ENCODE results near the gene TLL2.
A peak's percentile ranks its signal among the peaks of the same experiment; 100 is the strongest.

TLL2 gene

GRCh38 chr10:96418582-96418981 is 95.1 kb downstream of the TLL2 start:
- DNase-seq = no peak

- DNase-seq = no peak
Observed at GRCh38 chr10:96417441-96417840, 96.3 kb downstream of the TLL2 start.

DNA sequence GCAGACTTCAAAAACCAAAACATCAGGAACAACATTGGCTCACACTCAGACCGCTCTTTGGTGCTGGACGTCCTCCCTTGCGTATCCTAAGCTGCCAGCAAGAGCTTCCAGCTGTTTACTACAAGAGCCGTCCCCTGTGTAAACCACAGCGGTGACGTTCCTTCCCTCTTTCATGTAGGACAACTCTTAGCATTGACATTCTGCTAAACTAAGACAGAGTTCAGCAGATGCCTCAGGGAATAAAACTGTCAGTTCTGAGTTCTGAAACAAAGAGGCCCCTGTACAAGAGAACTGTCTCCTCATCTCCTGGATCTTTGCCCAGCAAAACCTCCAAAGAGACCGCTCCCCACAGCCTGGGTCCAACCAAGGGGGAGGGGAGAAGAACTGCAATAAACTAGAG is 97.1 kb downstream of the TLL2 start:
- no peak for DNase-seq

DNA sequence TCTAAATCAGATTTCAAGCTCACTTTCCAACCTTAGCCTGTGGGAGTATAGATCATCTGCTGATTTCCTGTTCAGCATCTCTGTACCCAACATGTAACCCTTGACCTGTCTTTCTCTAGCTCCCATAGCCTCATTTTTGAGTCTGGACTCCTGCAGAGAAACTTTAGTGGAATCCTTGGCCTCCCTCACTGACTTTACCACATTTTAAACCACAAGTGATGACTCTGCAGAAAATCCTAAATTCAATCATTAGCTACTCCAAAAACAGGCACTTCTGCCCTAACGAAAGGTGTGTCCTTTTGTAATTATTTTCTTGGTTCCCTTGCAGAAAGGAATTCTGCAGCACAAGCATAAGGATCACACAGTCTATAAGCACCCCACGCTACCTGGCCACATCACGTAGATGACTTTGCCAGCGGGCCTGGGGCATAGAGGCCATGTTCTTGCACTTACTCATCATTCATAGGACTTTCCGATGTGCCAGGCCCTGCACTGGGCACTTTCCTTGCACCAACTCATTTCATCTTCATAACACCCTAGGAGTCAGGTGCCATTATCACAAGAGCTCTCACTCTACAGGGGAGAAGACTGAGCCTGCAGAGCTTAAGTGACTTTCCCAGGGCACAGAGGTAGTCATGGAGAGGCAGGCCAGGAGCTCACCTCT is 97.7 kb downstream of the TLL2 start:
- DNase-seq = no peak

- no peak for DNase-seq
Observed at GRCh38 chr10:96415150-96415890, 98.4 kb downstream of the TLL2 start.

DNA sequence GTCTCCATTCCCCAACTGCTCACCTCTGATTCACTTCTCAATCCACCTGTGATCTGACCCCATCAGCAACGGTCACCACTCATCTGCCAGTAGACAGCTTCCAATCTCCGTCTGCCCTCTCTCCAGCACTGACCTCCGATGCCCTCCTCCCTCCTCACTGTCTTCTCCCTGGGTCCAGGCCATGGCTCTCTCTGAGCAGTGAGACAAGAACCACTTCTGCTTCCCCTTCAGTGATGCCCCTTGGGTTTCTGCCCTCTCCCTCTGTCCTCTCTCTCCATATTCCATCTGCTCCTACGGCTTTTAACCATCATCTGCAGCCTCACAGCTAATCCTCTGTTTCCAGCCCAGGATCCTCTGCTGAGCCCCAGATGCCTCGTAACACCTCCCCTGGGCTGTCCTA is 99.4 kb downstream of the TLL2 start:
- DNase-seq = no peak

- no peak for DNase-seq
Observed at GRCh38 chr10:96413151-96413787, 100.5 kb downstream of the TLL2 start.

GRCh38 chr10:96411716-96412320 is 101.9 kb downstream of the TLL2 start:
- no peak for DNase-seq

DNA sequence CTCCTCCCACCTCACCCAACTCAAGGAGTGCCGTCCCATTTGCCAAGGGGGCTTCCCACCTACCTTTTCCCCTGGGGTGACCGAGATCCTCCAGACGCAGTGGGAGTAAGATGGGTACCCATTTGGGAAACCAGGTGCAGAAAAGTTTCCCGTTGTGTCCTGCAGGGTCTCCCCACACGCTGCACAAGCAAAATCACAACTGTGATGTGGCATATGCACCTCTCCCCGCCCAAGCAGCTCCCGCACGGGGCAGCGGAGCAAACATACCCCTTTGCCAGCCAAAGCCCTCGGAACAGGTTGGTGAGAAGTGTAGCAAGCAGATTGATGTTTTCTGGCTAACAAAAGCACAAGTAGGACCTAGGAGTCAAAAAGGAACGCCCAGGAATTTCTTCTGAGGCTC is 103.4 kb downstream of the TLL2 start:
- DNase-seq = no peak

DNA sequence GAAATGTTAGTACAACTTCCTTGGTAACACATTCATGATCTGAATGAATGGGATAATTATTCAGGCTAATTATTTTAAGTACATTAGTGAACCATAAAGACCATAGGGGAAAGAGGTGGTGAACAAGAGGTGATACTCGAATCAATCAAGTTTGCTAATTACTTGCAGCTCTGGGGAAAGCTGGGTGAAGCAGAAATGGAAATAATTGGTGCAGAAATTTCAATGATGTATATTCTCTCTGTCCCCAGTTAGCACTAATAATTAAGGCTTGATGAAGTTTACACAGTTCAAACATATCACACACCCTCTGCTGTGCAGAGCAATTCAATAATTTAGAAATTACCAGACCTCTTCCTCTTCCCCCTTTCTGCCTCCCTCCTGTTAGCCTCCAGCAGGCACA is 105.5 kb downstream of the TLL2 start:
- no peak for DNase-seq

DNA sequence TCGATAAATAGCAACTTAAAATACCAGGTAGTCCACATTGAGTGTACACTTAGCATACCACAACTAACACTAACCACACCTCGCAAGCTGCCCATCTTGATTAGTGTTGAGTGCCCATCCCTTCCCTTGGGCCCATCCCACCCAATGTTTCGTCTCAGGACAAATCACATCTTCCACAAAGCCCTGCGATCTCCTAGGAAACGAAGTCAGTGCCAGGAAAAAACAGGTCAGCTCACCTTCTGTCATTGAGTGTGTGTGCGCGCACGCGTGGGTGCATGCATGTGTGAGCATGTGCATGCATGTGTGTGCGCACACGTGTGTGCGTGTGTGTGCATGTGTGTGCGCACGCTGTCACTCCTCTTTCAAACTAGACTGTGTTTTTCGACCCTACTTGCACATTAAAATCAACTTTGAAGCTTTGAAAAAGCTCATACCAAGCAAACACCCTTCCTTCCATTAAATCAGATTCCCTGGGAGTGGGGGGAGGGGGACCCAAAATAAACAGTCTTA is 106.1 kb downstream of the TLL2 start:
- no peak for DNase-seq

DNA sequence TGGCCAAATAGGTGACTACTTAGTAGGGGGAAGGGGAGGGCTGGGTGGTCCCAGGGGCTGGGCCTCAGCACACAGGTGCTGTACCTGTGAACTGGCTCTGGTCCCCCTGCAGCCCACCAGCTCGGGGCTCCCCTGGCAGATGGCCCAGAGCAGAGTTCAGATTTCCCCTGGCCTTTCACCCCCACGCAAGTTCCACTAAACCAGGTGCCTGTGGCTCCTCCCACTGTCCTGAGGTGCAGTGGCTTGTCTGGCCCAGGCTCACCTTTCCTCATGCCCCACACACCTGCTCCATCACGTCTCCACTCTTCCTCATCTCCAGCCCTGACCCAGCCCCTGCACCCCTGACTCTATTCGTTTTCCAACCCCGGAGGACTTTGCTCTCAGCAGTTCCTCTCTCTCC is 107.6 kb downstream of the TLL2 start:
- DNase-seq = no peak

DNA sequence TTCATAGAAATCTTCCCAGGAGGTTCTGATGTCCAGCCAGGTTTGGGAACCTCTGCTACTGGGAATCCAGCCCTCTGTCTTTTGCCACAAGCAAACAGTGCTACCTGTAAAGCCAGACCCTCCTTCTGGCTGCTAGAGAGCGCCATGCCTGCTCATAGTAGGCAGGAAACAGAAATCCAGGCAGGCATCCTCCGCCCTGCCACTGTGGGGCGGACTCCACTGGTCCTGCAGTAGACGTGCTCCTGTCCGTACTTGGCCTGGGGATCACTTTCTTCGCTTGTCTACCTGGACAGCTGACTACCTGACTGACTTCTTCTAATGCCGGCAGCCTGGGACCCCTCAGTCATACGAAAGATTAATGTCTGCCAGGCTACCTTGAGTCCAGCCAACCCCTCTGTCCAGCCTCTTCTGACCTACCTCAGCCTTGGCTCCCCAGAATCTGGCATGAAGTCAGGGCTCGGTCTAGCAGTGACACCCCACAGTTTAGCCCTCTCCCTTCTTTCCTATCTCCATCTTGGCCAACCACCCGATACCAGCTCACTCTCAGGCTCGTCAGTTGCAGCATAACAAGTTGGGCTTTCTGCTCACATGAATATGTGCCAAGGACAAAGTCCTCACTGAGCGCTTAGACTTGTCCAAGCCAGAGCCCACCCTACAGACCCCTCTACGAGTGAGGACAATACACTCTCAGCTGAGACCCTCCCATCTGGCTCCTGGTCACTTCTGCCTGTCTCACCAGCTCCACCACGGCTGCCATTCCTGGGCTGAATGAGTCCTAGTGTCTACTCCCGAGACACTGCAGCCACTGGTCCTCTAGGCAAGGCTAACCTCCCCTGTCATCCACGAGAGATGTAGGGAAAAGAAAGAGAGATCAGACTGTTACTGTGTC is 111.1 kb downstream of the TLL2 start:
- no peak for DNase-seq

- DNase-seq = no peak
Observed at GRCh38 chr10:96401036-96401435, 112.7 kb downstream of the TLL2 start.

DNA sequence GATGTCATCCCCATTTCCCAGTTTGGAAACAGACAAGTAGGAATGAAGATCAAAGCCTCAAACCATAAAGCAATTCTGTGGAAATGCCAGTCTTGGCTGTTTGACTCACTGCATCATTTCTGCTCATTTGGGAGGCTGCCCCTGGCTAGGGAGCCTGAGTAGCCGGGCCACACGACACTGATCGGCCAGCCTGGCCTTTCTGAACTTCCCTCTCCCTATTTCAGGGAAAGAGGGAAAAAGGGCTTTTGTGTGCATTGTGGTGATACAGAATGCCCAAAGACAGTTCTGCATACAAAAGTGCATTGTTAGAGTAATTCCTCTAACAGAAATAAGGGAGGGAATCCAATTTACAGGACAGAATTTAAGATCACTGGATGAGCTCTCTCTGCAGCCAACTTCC is 113.3 kb downstream of the TLL2 start:
- DNase-seq = no peak

DNA sequence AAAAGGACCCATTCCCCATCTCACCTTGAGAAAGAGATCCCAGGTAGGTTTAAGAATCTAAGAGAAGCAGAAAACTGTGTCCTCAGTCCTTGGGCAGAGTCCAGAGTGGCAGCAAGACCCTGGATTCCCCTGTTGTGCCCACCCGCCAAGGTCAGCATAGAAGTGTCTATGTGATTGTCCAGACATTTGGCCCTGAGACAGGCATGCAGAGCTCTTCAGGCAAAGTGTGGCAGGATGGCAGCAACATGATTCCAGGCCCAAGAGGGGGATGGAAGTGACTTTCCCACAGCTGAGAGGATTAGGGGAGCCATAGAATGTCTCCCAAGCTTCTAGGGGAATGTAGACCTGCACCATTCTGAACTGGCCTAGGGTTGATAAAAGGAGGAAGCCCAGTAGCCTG is 115.8 kb downstream of the TLL2 start:
- DNase-seq = no peak

DNA sequence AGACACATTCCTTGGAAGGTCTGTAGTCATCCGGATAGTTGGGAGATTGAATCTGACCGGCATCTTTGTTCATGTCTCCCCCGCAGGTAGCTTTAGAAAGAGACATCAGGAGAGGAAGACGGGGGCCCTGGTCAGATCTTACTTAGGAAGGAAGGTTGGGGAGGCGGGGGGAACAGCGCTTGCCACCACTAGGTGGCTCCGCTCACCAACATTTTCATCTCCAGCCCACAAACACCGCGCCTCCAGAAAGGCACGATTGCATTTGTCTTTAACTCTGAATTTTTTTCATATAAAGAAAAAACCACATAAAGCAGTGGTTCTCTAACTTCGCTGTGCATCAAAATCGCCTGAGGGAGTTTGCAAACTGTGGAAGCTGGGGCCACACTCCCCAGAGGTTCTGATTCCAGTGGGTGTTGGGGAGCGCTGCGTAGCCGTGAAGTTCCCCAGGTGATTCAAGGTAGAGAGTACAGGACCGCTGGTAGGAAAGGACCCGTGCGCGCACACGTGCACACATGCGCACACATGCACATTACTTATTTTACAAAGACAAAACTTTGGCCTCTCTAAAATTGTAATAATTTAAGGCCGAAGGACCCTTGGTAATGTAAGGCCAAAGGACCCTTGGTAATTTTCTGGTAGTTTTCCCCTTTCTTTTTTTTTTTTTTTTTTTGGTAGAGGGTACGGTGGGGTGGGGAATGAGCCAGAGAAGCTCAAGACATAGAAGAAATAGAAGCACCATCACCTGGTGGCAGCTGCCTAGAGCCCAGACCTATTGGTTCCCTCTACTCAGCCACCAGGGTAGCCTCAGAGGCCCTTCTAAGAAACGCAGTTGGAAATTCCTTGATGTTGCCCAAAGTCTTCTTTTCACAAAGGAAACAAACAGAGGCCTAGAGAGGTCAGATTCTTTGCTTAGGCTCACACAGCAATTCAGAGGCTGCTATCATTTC is 117.5 kb downstream of the TLL2 start:
- peak; percentile 2 for DNase-seq

DNA sequence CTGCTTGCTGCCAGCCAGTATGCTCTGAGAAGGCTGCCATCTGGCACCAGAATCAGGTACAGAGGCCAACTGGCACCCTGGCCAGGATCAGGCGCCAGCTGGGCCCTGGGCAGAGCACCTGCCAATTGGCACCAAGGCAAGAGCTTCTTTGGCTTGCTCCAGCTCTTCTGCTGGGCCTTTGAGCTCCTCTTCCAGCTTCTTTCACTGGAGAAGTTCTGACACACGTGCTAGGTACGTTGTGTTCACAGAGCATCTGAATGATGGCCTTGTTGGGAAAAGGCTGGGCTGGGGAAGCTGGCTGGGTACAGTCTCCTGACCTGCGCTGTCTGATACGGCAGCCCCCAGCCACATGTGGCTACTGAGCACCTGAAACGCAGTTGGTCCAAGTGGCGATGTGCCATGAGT is 123.3 kb downstream of the TLL2 start:
- DNase-seq = no peak

DNA sequence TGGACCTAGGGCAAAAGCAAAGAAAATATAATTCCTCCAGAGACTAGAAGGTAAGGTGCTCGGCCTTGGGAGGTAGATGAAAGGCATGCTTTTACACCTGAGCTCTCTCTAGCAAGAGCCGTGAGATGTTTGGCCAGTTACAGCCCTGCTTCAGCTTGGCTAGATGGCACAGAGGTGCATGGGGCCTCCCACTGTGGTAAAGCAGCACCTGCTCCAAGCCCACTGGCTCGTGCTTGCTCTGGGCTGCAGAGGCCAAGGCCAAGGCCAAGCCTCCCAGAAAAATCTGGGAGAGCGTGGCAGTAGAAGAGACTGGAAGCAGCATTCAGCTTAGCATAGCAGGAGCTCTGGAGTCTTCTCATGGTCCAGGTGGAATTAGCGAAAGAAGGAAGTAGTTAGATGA is 123.9 kb downstream of the TLL2 start:
- DNase-seq = no peak

DNA sequence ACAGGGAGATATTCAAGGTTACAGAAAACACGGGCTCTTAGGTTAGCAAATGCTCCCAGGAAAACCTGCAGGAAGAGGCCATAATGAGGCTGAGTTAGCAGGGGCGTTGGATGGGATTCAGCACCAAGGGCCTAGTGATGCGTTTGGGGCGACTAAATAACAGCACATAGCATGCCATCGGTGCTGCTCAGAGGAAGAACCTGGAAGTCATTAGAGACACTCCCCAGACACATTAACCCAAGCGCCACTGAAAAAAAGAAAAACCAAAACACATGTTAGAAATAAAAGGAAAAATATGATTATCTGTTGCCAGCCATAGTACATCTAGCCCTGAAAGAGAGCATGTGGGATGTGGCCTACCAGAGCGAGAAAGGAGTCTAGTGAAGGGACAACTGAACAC is 126.1 kb downstream of the TLL2 start:
- no peak for DNase-seq

GRCh38 chr10:96387161-96387560 is 126.6 kb downstream of the TLL2 start:
- DNase-seq = no peak
